Natural killer cell (primary cell): ENCODE data around the gene MYOM1. TPM values are rescaled to one million over a fixed set of nuclear protein-coding genes. Genes with fewer than 3 reads are reported as not detected.

ENCODE experiments used
- ATAC-seq, 3 donors: fragments of 150-1000 bp in 2 of 3; fragments of 200-7000 bp in 1 of 3; cut with Tn5 transposase; 1 replicate in 1 of 3; 2 replicates in 2 of 3; pipeline ENCODE4 v1.10.0; 2021; ENCODE audit warnings: mild to moderate bottlenecking in 2 of 3, moderate library complexity in 2 of 3
- DNase-seq, 2 donors: peaks; one replicate each; pipeline versions ENCODE4 v3.0.0 to v3.0.0-alpha.2; 2013 to 2021; ENCODE audit warnings: mixed read lengths in 1 of 2
- H3K27ac ChIP-seq: one replicate; pipeline ENCODE4 v1.5.1; 2013; ENCODE audit warnings: mild to moderate bottlenecking, low read length
- H3K27me3 ChIP-seq: one replicate; pipeline ENCODE4 v1.6.1; 2013; ENCODE audit warnings: low read length; ENCODE audit not compliant: control insufficient read depth, insufficient read depth
- H3K36me3 ChIP-seq: one replicate; pipeline ENCODE4 v1.6.1; 2013; ENCODE audit warnings: low read length; ENCODE audit not compliant: control insufficient read depth, insufficient read depth
- H3K4me1 ChIP-seq: one replicate; pipeline ENCODE4 v1.6.1; 2013; ENCODE audit warnings: low read length; ENCODE audit not compliant: control insufficient read depth, insufficient read depth
- H3K4me3 ChIP-seq: one replicate; pipeline ENCODE4 v1.5.1; 2013; ENCODE audit warnings: low read length
- H3K9me3 ChIP-seq: one replicate; pipeline ENCODE4 v1.6.1; 2013; ENCODE audit warnings: low read length; ENCODE audit not compliant: control insufficient read depth, insufficient read depth
- H3K27ac Mint-ChIP-seq, 2 donors: one replicate each; pipeline ENCODE4 v1.8.0; 2022; ENCODE audit warnings: mild to moderate bottlenecking in 2 of 2, mixed read lengths in 2 of 2, moderate library complexity in 1 of 2
- H3K27me3 Mint-ChIP-seq, 2 donors: one replicate each; pipeline ENCODE4 v1.8.0; 2022; ENCODE audit warnings: low read depth in 2 of 2, mixed read lengths in 2 of 2
- H3K36me3 Mint-ChIP-seq: one replicate; pipeline ENCODE4 v1.8.0; 2022; ENCODE audit warnings: mixed read lengths
- H3K4me1 Mint-ChIP-seq, 2 donors: one replicate each; pipeline ENCODE4 v1.8.0; 2022; ENCODE audit warnings: mixed read lengths in 2 of 2
- H3K4me3 Mint-ChIP-seq: one replicate; pipeline ENCODE4 v1.8.0; 2022; ENCODE audit warnings: mild to moderate bottlenecking, moderate library complexity, mixed read lengths
- H3K9me3 Mint-ChIP-seq, 2 donors: one replicate each; pipeline ENCODE4 v1.8.0; 2022; ENCODE audit warnings: mixed read lengths in 2 of 2
- CTCF ChIP-seq: fragments of 200-600 bp; IDR thresholded peaks from one replicate; pipeline ENCODE4 v1.8.0; 2022; ENCODE audit warnings: antibody characterized with exemption
- WGBS: methylation state at CpG from one replicate; pipeline ENCODE4 v1.1.7; 2013; ENCODE audit warnings: missing lambda C conversion rate; ENCODE audit not compliant: insufficient coverage; 5-methylcytosine and 5-hydroxymethylcytosine counted together
- intact Hi-C: fragments of 100-400 bp; cut with micrococcal nuclease; formaldehyde crosslinking; loops from one replicate; pipeline ENCODE4 v1.14.2; 2022
- total RNA-seq, 4 donors: library from RNA; stranded (reverse); fragments of 120-200 nt in 1 of 4; gene quantifications; one replicate each; pipeline versions ENCODE4 v1.2.3 to v1.2.4, GENCODE V29; 2013 to 2022

MYOM1 gene
- total RNA-seq, 3 donors from 2014 or later (not counting 1 experiment from before 2014, with no cell fraction given) = 1.7 to 5.8 (median 3.0) TPM

GRCh38 chr18:3263132-3263700, 43.4 kb upstream of the MYOM1 start:
- Mint-ChIP-seq H3K36me3 (peaks cover 5% of the 10 kb centered on the region), H3K4me1 (peaks cover 82 to 83% of the 10 kb centered on the region in 2 donors), H3K27me3 (no peaks in the 10 kb centered on the region), H3K4me3 (peak overlapping the region; percentile 90), H3K27ac (peak overlapping the region; percentile 88), H3K9me3 (no peaks in the 10 kb centered on the region)
- H3K4me3 ChIP-seq = peak overlapping the region; percentile 96
- no peaks in the 10 kb centered on the region for H3K9me3 ChIP-seq
- no peaks in the 10 kb centered on the region for H3K27me3 ChIP-seq
- WGBS = 17% methylated on average over 7 of the region's 8 CpGs
- peaks cover 9% of the 10 kb centered on the region for H3K36me3 ChIP-seq
- peak in 1 of 2 donors; percentile 25 for DNase-seq
- peak overlapping the region; percentile 99 for H3K27ac ChIP-seq
- intact Hi-C loops = loop anchor here (5.0 kb wide), 2 partner anchors 189 to 329 kb away; partner anchors contain the start of gene TGIF1
- no peak for ATAC-seq
- peaks cover 31% of the 10 kb centered on the region for H3K4me1 ChIP-seq
- no peak for TF ChIP-seq CTCF

- Histone ChIP-seq H3K9me3 (no peaks in the 10 kb centered on the region), H3K27me3 (no peaks in the 10 kb centered on the region), H3K27ac (peak overlapping the region; percentile 99), H3K4me1 (peaks cover 31% of the 10 kb centered on the region), H3K36me3 (peaks cover 17% of the 10 kb centered on the region), H3K4me3 (peak overlapping the region; percentile 96)
- intact Hi-C loops = loop anchor here (1.0 to 5.0 kb wide), 3 partner anchors 15 to 330 kb away; partner anchors contain the start of genes MYL12A and TGIF1
- peaks cover 12% of the 10 kb centered on the region for H3K36me3 Mint-ChIP-seq
- peak overlapping the region; percentile 94 for H3K4me3 Mint-ChIP-seq
- no peak for TF ChIP-seq CTCF
- peak in 1 of 2 donors; percentile 68 for DNase-seq
- peak overlapping the region; percentile 88 for H3K27ac Mint-ChIP-seq
- ATAC-seq = peak; percentile 5 to 25 (median 20)
- peaks cover 83 to 86% of the 10 kb centered on the region in 2 donors for H3K4me1 Mint-ChIP-seq
- WGBS = under 1% methylated on average over 69 of the region's 69 CpGs
- H3K27me3 Mint-ChIP-seq = no peaks in the 10 kb centered on the region
- no peaks in the 10 kb centered on the region for H3K9me3 Mint-ChIP-seq
Observed at GRCh38 chr18:3262234-3263131, 42.7 kb upstream of the MYOM1 start.

- peaks cover 20% of the 10 kb centered on the region for H3K36me3 Mint-ChIP-seq
- no peaks in the 10 kb centered on the region for H3K27me3 Mint-ChIP-seq
- under 1% methylated on average over 82 of the region's 84 CpGs for WGBS
- peak within 1 kb of the TSS; percentile 88 for H3K27ac Mint-ChIP-seq
- ATAC-seq (peak; percentile 72 to 88 (median 86)), DNase-seq (peak; percentile 82 to 91)
- peaks cover 82 to 85% of the 10 kb centered on the region in 2 donors for H3K4me1 Mint-ChIP-seq
- H3K36me3 ChIP-seq = peaks cover 25% of the 10 kb centered on the region
- peak within 1 kb of the TSS; percentile 96 for H3K4me3 ChIP-seq
- peaks cover 36% of the 10 kb centered on the region for H3K4me1 ChIP-seq
- peak within 1 kb of the TSS; percentile 94 for H3K4me3 Mint-ChIP-seq
- H3K27me3 ChIP-seq = no peaks in the 10 kb centered on the region
- TF ChIP-seq CTCF = no peak
- intact Hi-C loops = loop anchor here (1.0 to 5.0 kb wide), 3 partner anchors 14 to 331 kb away; partner anchors contain the start of genes MYL12A and TGIF1
- H3K9me3 Mint-ChIP-seq = no peaks in the 10 kb centered on the region
- H3K27ac ChIP-seq = peak within 1 kb of the TSS; percentile 99
- H3K9me3 ChIP-seq = no peaks in the 10 kb centered on the region
Observed at GRCh38 chr18:3261373-3262233, 41.8 kb upstream of the MYOM1 start, which contains the start of gene MYL12B. Gene MYL12B, plus strand, starts transcription at chr18:3262133. Its CDS starts 10,766 bp downstream, at chr18:3272899.
